HUES48 (cell line): ENCODE measurements around the gene IMMP2L.

ENCODE experiments used
- H3K27ac ChIP-seq: one replicate; pipeline ENCODE4 v1.7.0; 2013; ENCODE audit warnings: low read depth, low read length, inconsistent platforms
- H3K27me3 ChIP-seq: 2 replicates; pipeline ENCODE4 v1.6.1; 2013; ENCODE audit warnings: mild to moderate bottlenecking, low read length; ENCODE audit not compliant: control insufficient read depth, insufficient read depth
- H3K36me3 ChIP-seq: 2 replicates; pipeline ENCODE4 v1.6.1; 2013; ENCODE audit warnings: low read length; ENCODE audit not compliant: control insufficient read depth, insufficient read depth
- H3K4me1 ChIP-seq: 2 replicates; pipeline ENCODE4 v1.6.1; 2013; ENCODE audit warnings: mild to moderate bottlenecking, low read length; ENCODE audit not compliant: control insufficient read depth, insufficient read depth
- H3K4me3 ChIP-seq: 2 replicates; pipeline ENCODE4 v1.5.1; 2013; ENCODE audit warnings: mild to moderate bottlenecking, low read depth, low read length
- H3K9ac ChIP-seq: 2 replicates; pipeline ENCODE4 v1.6.1; 2013; ENCODE audit warnings: mild to moderate bottlenecking, low read depth, low read length, moderate library complexity
- H3K9me3 ChIP-seq: 2 replicates; pipeline ENCODE4 v1.6.1; 2013; ENCODE audit warnings: low read length; ENCODE audit not compliant: control insufficient read depth, insufficient read depth

Gene IMMP2L

GRCh38 chr7:111528331-111528730 is 34.0 kb downstream of the IMMP2L start:
- Histone ChIP-seq H3K9ac (no peak overlapping the region), H3K36me3 (no peaks in the 10 kb centered on the region), H3K4me1 (no peaks in the 10 kb centered on the region), H3K27me3 (no peaks in the 10 kb centered on the region), H3K9me3 (no peaks in the 10 kb centered on the region), H3K27ac (no peak overlapping the region), H3K4me3 (no peak overlapping the region)

DNA sequence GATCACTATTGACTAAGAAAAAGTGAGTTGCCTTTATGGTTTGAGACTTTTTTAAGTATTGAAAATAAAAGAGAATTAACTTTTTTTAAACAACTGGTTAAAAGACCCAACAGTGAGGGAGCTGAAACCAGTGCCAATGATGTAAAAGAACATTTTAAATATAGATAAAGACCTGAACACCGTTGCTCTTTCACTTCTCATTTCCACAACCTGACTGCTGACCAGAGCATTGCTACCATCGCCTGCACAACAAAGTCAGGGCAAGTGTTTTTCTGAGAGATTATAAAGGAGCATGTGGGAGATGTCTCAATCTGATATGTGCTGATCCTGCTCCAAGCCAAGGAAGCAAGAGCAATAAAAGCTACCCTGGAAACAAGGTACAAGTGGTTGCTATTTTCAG is 34.7 kb downstream of the IMMP2L start:
- H3K9me3 ChIP-seq = no peaks in the 10 kb centered on the region
- H3K36me3 ChIP-seq = no peaks in the 10 kb centered on the region
- H3K27ac ChIP-seq = no peak overlapping the region
- H3K27me3 ChIP-seq = no peaks in the 10 kb centered on the region
- H3K4me1 ChIP-seq = no peaks in the 10 kb centered on the region
- no peak overlapping the region for H3K4me3 ChIP-seq
- H3K9ac ChIP-seq = no peak overlapping the region

DNA sequence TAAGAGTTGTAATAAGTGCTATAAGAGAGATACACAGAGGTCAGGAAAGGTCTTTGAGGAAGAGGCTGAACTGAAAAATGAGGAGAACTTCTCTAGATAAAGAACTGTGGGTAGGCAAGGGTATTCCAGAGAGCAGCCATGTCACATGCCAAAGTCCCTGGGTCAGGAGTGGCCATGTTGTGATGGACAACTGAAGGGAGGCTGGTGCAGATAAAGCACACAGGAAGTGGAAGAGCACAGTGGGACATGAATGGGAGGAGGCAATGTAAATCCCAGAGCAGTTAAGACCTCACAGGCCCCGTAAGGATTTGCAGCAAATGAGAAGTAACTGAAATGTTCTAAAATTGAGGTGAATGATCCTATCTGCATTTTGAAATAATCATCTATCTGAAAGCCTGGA is 37.2 kb downstream of the IMMP2L start:
- H3K9me3 ChIP-seq = no peaks in the 10 kb centered on the region
- H3K36me3 ChIP-seq = no peaks in the 10 kb centered on the region
- H3K4me3 ChIP-seq = no peak overlapping the region
- no peak overlapping the region for H3K9ac ChIP-seq
- no peaks in the 10 kb centered on the region for H3K27me3 ChIP-seq
- H3K27ac ChIP-seq = no peak overlapping the region
- H3K4me1 ChIP-seq = no peaks in the 10 kb centered on the region

GRCh38 chr7:111521660-111522059 is 40.6 kb downstream of the IMMP2L start:
- Histone ChIP-seq H3K36me3 (no peaks in the 10 kb centered on the region), H3K9ac (no peak overlapping the region), H3K27me3 (no peaks in the 10 kb centered on the region), H3K9me3 (no peaks in the 10 kb centered on the region), H3K4me1 (no peaks in the 10 kb centered on the region), H3K27ac (no peak overlapping the region), H3K4me3 (no peak overlapping the region)

DNA sequence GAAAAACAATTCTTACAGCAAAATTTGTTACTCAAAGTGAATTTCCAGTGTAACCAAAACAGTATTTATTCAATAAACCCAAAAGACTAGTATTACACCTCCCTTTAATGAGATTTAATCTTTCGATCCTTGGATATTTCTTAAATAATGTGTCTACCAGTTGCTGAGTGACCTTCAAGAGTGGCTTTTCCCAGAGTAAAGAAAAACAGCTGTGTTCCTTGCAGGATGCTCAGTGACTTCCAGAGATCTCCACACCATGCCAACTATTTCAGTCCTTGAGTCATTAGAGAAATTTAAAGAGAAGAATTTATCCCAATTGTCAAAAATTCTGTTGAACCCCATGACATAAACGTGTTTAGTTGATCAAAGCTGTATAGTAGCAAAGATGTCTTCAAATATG is 44.0 kb downstream of the IMMP2L start:
- no peaks in the 10 kb centered on the region for H3K4me1 ChIP-seq
- no peak overlapping the region for H3K4me3 ChIP-seq
- H3K9ac ChIP-seq = no peak overlapping the region
- H3K9me3 ChIP-seq = no peaks in the 10 kb centered on the region
- H3K36me3 ChIP-seq = no peaks in the 10 kb centered on the region
- no peak overlapping the region for H3K27ac ChIP-seq
- H3K27me3 ChIP-seq = no peaks in the 10 kb centered on the region

DNA sequence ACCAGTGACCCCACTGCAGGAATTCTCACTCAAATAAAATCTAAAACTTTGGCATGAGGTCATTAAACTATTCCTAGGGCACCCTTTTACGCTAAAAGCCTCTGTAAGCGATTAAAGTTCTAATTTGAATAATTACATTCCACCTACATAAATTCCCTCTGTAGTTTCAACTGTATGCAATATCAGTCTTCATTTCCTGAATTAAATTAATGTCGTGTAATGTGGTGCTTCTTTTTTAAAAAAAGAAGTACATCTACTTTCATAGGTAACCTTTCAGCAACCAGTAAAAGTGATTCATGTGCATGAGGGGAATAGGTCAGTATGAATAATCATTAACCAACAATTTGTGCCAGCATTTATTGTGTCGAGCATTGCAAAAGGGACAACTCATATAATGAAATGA is 44.7 kb downstream of the IMMP2L start:
- H3K4me3 ChIP-seq = no peak overlapping the region
- H3K4me1 ChIP-seq = no peaks in the 10 kb centered on the region
- no peak overlapping the region for H3K9ac ChIP-seq
- H3K27me3 ChIP-seq = no peaks in the 10 kb centered on the region
- no peaks in the 10 kb centered on the region for H3K9me3 ChIP-seq
- H3K36me3 ChIP-seq = no peaks in the 10 kb centered on the region
- no peak overlapping the region for H3K27ac ChIP-seq

- Histone ChIP-seq H3K4me1 (no peaks in the 10 kb centered on the region), H3K4me3 (no peak overlapping the region), H3K9ac (no peak overlapping the region), H3K27ac (no peak overlapping the region), H3K27me3 (no peaks in the 10 kb centered on the region), H3K36me3 (no peaks in the 10 kb centered on the region), H3K9me3 (no peaks in the 10 kb centered on the region)
Measured at GRCh38 chr7:111516612-111517011, 45.7 kb downstream of the IMMP2L start.

DNA sequence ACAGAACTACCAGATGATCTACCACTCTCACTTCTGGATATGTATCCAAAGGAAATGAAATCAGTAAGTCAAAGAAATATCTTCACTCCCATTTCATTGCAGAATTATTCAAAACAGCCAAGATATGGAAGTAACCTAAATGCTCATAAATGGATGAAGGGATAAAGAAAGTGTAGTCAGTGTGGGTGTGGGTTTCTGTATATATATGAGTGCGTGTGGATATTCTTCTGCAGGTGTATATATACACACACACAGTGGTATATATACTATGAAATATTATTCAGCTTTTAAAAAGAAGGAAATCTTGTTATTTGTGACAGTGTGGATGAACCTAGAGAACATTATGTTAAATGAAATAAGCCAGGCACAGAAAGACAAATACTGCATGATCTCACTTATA is 48.7 kb downstream of the IMMP2L start:
- no peaks in the 10 kb centered on the region for H3K4me1 ChIP-seq
- no peak overlapping the region for H3K4me3 ChIP-seq
- H3K9me3 ChIP-seq = no peaks in the 10 kb centered on the region
- H3K36me3 ChIP-seq = no peaks in the 10 kb centered on the region
- no peak overlapping the region for H3K9ac ChIP-seq
- H3K27me3 ChIP-seq = no peaks in the 10 kb centered on the region
- H3K27ac ChIP-seq = no peak overlapping the region

DNA sequence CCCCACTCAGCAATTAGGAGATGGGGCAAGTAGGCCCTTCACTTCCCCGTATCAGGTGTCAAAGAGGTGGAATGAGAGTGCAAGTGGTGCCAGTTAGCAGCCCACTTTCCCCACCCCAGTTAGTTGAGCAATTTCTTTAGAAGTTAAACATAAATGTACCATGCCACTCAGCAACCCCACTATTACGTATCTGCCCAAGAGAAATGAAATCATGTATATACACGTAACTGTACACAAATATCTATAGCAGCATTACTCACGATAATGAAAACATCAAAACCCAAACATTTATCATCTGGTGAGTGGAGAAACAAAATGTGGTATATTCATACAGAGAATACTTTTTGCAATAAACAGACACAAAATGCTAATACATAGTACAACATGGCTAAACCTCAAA is 50.4 kb downstream of the IMMP2L start:
- Histone ChIP-seq H3K4me3 (no peak overlapping the region), H3K27me3 (no peaks in the 10 kb centered on the region), H3K9ac (no peak overlapping the region), H3K4me1 (no peaks in the 10 kb centered on the region), H3K36me3 (no peaks in the 10 kb centered on the region), H3K9me3 (no peaks in the 10 kb centered on the region), H3K27ac (no peak overlapping the region)

- H3K9ac ChIP-seq = no peak overlapping the region
- H3K4me3 ChIP-seq = no peak overlapping the region
- H3K27ac ChIP-seq = no peak overlapping the region
- no peaks in the 10 kb centered on the region for H3K36me3 ChIP-seq
- H3K4me1 ChIP-seq = no peaks in the 10 kb centered on the region
- no peaks in the 10 kb centered on the region for H3K9me3 ChIP-seq
- no peaks in the 10 kb centered on the region for H3K27me3 ChIP-seq
Measured at GRCh38 chr7:111510584-111511378, 51.5 kb downstream of the IMMP2L start.

GRCh38 chr7:111510062-111510461 is 52.2 kb downstream of the IMMP2L start:
- H3K36me3 ChIP-seq = no peaks in the 10 kb centered on the region
- H3K9me3 ChIP-seq = no peaks in the 10 kb centered on the region
- H3K27me3 ChIP-seq = no peaks in the 10 kb centered on the region
- no peak overlapping the region for H3K4me3 ChIP-seq
- no peak overlapping the region for H3K9ac ChIP-seq
- no peaks in the 10 kb centered on the region for H3K4me1 ChIP-seq
- no peak overlapping the region for H3K27ac ChIP-seq
